OCI-M2 (cell line): ENCODE measurements around the gene L1TD1.
"Not testable (repeated sequence)": the region's sequence is repeated elsewhere in the genome, so short reads cannot be mapped to it uniquely, and the experiment has no call there.

Experiments
- DNase-seq: peaks from one replicate; lab custom pipeline; 2025; ENCODE audit not compliant: unreplicated experiment; lab: John Stamatoyannopoulos, UW

Gene L1TD1

GRCh38 chr1:62194651-62195544 is at the start of gene L1TD1:
Gene L1TD1, plus strand, starts transcription at chr1:62194849. Its CDS starts 11,780 bp downstream, at chr1:62206629.
- no peak for DNase-seq

GRCh38 chr1:62159940-62160348 is 34.7 kb upstream of the L1TD1 start:
- no peak for DNase-seq

GRCh38 chr1:62161711-62162110 is 32.9 kb upstream of the L1TD1 start:
- DNase-seq: no peak

GRCh38 chr1:62170380-62170779 is 24.3 kb upstream of the L1TD1 start:
- DNase-seq: not testable (repeated sequence)

GRCh38 chr1:62175568-62176179 is 19.0 kb upstream of the L1TD1 start:
- DNase-seq: no peak

GRCh38 chr1:62176597-62177312 is 17.9 kb upstream of the L1TD1 start:
- DNase-seq: no peak

GRCh38 chr1:62177621-62178020 is 17.0 kb upstream of the L1TD1 start:
- DNase-seq: no peak

GRCh38 chr1:62178372-62178771 is 16.3 kb upstream of the L1TD1 start:
- no peak for DNase-seq

GRCh38 chr1:62180054-62180453 is 14.6 kb upstream of the L1TD1 start:
- not testable (repeated sequence) for DNase-seq

GRCh38 chr1:62180639-62181038 is 14.0 kb upstream of the L1TD1 start:
- DNase-seq: no peak

- no peak for DNase-seq
Measured at GRCh38 chr1:62181532-62181931, 13.1 kb upstream of the L1TD1 start.

GRCh38 chr1:62182157-62182556 is 12.5 kb upstream of the L1TD1 start:
- DNase-seq: not testable (repeated sequence)

- not testable (repeated sequence) for DNase-seq
Measured at GRCh38 chr1:62183164-62184020, 11.3 kb upstream of the L1TD1 start.

- no peak for DNase-seq
Measured at GRCh38 chr1:62184336-62184735, 10.3 kb upstream of the L1TD1 start.

GRCh38 chr1:62185233-62185632 is 9.4 kb upstream of the L1TD1 start:
- not testable (repeated sequence) for DNase-seq

GRCh38 chr1:62185677-62186076 is 9.0 kb upstream of the L1TD1 start:
- no peak for DNase-seq

- no peak for DNase-seq
Measured at GRCh38 chr1:62187548-62187947, 7.1 kb upstream of the L1TD1 start.

GRCh38 chr1:62188111-62188510 is 6.5 kb upstream of the L1TD1 start:
- no peak for DNase-seq

GRCh38 chr1:62196086-62196690 is 1.5 kb downstream of the L1TD1 start:
- no peak for DNase-seq

GRCh38 chr1:62198069-62198780 is 3.6 kb downstream of the L1TD1 start:
- no peak for DNase-seq
